ENCODE results near the gene SPHK2. TPM values are rescaled to one million over a fixed set of nuclear protein-coding genes. Genes with fewer than 3 reads are reported as not detected.

The SPHK2 gene
- polyA plus RNA-seq, 3 donors: 8.5 to 9.4 (median 9.1) TPM

DNA sequence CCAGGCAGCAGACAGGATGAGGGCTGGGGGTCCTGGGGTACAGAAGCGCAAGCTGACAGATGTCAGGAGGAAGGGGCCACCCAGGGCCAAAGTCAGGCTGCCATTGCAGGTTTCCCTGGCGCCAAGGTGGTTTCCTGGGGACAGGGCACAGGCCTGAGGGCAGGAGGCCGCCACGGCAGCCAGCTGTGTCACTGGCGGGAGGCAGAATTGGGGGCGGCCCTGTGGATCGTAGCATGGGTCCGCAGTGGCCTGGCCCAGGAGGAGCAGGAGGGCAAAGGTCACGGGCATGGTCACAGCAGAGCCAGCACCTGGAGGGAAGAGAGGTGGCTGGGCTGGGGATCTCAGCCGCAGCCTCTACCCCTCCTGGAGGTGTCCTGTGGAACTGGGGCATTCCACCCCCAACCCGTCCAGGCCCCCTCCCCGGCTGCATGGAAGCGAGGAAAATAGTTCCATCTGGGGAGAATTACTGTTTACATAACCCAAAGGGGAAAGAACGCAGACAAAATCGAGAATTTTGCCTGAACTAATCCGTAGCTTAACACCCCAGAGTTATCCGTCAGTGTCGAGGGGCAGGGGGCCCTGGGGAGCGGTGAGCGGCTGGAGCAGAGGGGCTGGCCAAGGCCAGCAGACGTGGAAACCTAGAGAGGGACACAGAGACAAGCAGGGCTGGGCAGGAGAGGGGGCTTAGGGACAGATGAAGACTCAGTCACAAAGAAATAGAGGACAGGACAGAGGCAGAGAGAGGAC lies 51.6 kb downstream of the SPHK2 start:
- no peak overlapping the region for H3K27ac Mint-ChIP-seq
- H3K36me3 Mint-ChIP-seq: no peaks in the 10 kb centered on the region

DNA sequence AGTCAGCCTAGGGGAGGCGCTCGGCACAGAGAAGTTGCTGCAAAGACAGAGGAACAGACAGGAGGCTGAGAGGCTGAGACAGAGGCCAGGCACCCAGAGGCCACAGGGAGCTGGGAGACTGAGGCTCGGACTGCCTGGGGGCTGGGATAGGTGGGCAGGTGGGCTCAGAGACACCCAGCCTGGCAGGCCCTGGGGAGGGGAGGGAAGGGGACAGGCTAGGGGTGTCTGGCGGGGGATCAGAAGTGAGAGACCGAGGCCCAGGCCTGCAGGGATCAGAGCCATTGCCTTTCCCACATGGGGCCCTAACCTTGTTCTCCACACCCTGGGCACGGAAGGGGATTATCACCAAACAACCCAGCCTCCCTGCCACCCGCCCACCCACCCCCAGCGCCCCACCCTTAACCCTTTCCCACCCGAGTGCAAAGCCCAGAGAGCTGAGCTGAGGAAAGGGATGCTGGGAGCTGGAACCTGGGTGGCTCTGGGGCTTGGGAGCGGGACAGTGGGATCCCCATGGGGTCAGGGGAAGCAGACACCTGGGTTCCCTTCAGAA lies 52.2 kb downstream of the SPHK2 start:
- Mint-ChIP-seq H3K36me3 (no peaks in the 10 kb centered on the region), H3K27me3 (ENCODE audit: low read depth in 3 of 3) (peaks cover 2 to 4% (median 3%) of the 10 kb centered on the region in 3 donors), H3K9me3 (peaks cover 0 to 7% (median 6%) of the 10 kb centered on the region in 7 donors), H3K4me3 (no peak overlapping the region), H3K4me1 (peaks cover 8% of the 10 kb centered on the region), H3K27ac (no peak overlapping the region)
- intact Hi-C loops (cut with micrococcal nuclease): no loop called here
- Histone ChIP-seq H3K9ac (ENCODE audit: insufficient read depth, low read length, poor library complexity, severe bottlenecking) (no peak overlapping the region), H3K27ac (ENCODE audit: low read depth in 1 of 2, low read length in 2 of 2) (no peak overlapping the region), H3K36me3 (replicated peaks in 1 of 2; ENCODE audit: control insufficient read depth in 1 of 2, insufficient read depth in 2 of 2, low read length in 2 of 2) (no peaks in the 10 kb centered on the region), H3K4me3 (replicated peaks in 1 of 3; ENCODE audit: low read depth in 2 of 3, low read length in 3 of 3) (no peak overlapping the region), H3K79me2 (ENCODE audit: insufficient read depth, low read length) (no peaks in the 10 kb centered on the region), H3K4me2 (replicated peaks; ENCODE audit: extremely low read depth, low read length, poor library complexity, severe bottlenecking) (no peak overlapping the region), H3K9me3 (replicated peaks in 1 of 2; ENCODE audit: control insufficient read depth in 1 of 2, insufficient read depth in 1 of 2, low read length in 2 of 2) (no peaks in the 10 kb centered on the region), H3K4me1 (ENCODE audit: control insufficient read depth in 1 of 2, insufficient read depth in 2 of 2, low read length in 2 of 2) (peaks cover 0 to 7% of the 10 kb centered on the region in 2 donors), H4K20me1 (ENCODE audit: insufficient read depth, low read length) (no peaks in the 10 kb centered on the region), H3K27me3 (ENCODE audit: control insufficient read depth in 2 of 2, insufficient read depth in 2 of 2, low read length in 2 of 2) (no peaks in the 10 kb centered on the region), H2AFZ (ENCODE audit: insufficient read depth, low read depth, low read length, poor library complexity, severe bottlenecking) (no peak overlapping the region)
- DNase-seq: no peak
- 98% methylated on average over 5 of the region's 10 CpGs for WGBS (ENCODE audit: insufficient coverage)
- TF ChIP-seq, protein P1, sequence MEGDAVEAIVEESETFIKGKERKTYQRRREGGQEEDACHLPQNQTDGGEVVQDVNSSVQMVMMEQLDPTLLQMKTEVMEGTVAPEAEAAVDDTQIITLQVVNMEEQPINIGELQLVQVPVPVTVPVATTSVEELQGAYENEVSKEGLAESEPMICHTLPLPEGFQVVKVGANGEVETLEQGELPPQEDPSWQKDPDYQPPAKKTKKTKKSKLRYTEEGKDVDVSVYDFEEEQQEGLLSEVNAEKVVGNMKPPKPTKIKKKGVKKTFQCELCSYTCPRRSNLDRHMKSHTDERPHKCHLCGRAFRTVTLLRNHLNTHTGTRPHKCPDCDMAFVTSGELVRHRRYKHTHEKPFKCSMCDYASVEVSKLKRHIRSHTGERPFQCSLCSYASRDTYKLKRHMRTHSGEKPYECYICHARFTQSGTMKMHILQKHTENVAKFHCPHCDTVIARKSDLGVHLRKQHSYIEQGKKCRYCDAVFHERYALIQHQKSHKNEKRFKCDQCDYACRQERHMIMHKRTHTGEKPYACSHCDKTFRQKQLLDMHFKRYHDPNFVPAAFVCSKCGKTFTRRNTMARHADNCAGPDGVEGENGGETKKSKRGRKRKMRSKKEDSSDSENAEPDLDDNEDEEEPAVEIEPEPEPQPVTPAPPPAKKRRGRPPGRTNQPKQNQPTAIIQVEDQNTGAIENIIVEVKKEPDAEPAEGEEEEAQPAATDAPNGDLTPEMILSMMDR (IDR thresholded peaks at IDR 0.05): no peak

More for the DNA sequence above, 51.6 kb downstream of the SPHK2 start:
- no peaks in the 10 kb centered on the region for H3K9me3 ChIP-seq (replicated peaks in 1 of 2; ENCODE audit: control insufficient read depth in 1 of 2, insufficient read depth in 1 of 2, low read length in 2 of 2)
- H3K4me3 Mint-ChIP-seq: no peak overlapping the region
- no peak overlapping the region for H3K9ac ChIP-seq (ENCODE audit: insufficient read depth, low read length, poor library complexity, severe bottlenecking)
- H3K27ac ChIP-seq (ENCODE audit: low read depth in 1 of 2, low read length in 2 of 2): no peak overlapping the region
- H3K36me3 ChIP-seq (replicated peaks in 1 of 2; ENCODE audit: control insufficient read depth in 1 of 2, insufficient read depth in 2 of 2, low read length in 2 of 2): no peaks in the 10 kb centered on the region
- H3K4me1 ChIP-seq (ENCODE audit: control insufficient read depth in 1 of 2, insufficient read depth in 2 of 2, low read length in 2 of 2): peaks cover 0 to 7% of the 10 kb centered on the region in 2 donors
- H3K27me3 ChIP-seq (ENCODE audit: control insufficient read depth in 2 of 2, insufficient read depth in 2 of 2, low read length in 2 of 2): no peaks in the 10 kb centered on the region
- no peak overlapping the region for H3K4me2 ChIP-seq (replicated peaks; ENCODE audit: extremely low read depth, low read length, poor library complexity, severe bottlenecking)
- H3K79me2 ChIP-seq (ENCODE audit: insufficient read depth, low read length): no peaks in the 10 kb centered on the region
- peaks cover 8% of the 10 kb centered on the region for H3K4me1 Mint-ChIP-seq
- TF ChIP-seq, protein P1 (IDR thresholded peaks at IDR 0.05): no peak
- H3K4me3 ChIP-seq (replicated peaks in 1 of 3; ENCODE audit: low read depth in 2 of 3, low read length in 3 of 3): no peak overlapping the region
- intact Hi-C loops (cut with micrococcal nuclease): no loop called here
- peaks cover 0 to 3% (median 3%) of the 10 kb centered on the region in 3 donors for H3K27me3 Mint-ChIP-seq (ENCODE audit: low read depth in 3 of 3)
- H2AFZ ChIP-seq (ENCODE audit: insufficient read depth, low read depth, low read length, poor library complexity, severe bottlenecking): no peak overlapping the region
- no peaks in the 10 kb centered on the region for H4K20me1 ChIP-seq (ENCODE audit: insufficient read depth, low read length)
- peaks cover 0 to 7% (median 6%) of the 10 kb centered on the region in 7 donors for H3K9me3 Mint-ChIP-seq
- 96% methylated on average over 16 of the region's 21 CpGs for WGBS (ENCODE audit: insufficient coverage)
- DNase-seq: no peak
